Central memory CD8-positive, alpha-beta T cell (primary cell): ENCODE results near the gene CACNB2.

Experiments
- ATAC-seq: fragments of 150-1000 bp; cut with Tn5 transposase; replicated peaks from 2 replicates; pipeline ENCODE4 v1.10.0; 2022; ENCODE audit warnings: mild to moderate bottlenecking, moderate FRiP score, moderate number of reproducible peaks; ENCODE audit not compliant: poor library complexity, severe bottlenecking; ENCODE audit errors: extremely low read depth
- DNase-seq, 2 donors: peaks; one replicate each; pipeline ENCODE4 v3.0.0; 2021; ENCODE audit warnings: low spot score in 2 of 2
- H3K27ac Mint-ChIP-seq: one replicate; pipeline ENCODE4 v1.8.0; 2022; ENCODE audit warnings: low read depth, mild to moderate bottlenecking, moderate library complexity, mixed read lengths
- H3K27me3 Mint-ChIP-seq: one replicate; pipeline ENCODE4 v1.8.0; 2022; ENCODE audit warnings: mixed read lengths
- H3K36me3 Mint-ChIP-seq: one replicate; pipeline ENCODE4 v1.8.0; 2022; ENCODE audit warnings: mild to moderate bottlenecking, moderate library complexity, mixed read lengths; ENCODE audit not compliant: insufficient read depth
- H3K4me1 Mint-ChIP-seq: one replicate; pipeline ENCODE4 v1.8.0; 2022; ENCODE audit warnings: mixed read lengths
- H3K4me3 Mint-ChIP-seq: one replicate; pipeline ENCODE4 v1.8.0; 2022; ENCODE audit warnings: mild to moderate bottlenecking, moderate library complexity, mixed read lengths
- H3K9me3 Mint-ChIP-seq: one replicate; pipeline ENCODE4 v1.8.0; 2022; ENCODE audit warnings: mixed read lengths

Gene CACNB2

DNA sequence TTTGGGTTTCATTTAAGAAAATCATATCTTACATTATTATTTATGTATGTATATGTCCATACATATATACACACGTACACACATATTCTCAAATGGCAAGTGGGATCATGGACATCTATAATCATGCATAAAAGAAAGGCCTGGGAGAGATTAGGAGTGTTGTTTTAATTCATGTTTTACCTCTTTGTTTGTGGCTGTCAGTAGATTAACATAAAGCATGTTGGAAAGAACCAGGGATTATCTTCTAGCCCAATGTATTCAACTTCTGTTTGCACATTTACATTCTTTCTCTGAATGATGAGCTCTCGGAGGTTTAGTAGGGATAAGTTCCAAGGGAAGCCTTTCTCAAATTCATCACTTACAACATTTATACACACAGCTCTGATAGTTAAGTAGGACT lies 319.8 kb downstream of the CACNB2 start:
- Mint-ChIP-seq H3K27me3 (no peaks in the 10 kb centered on the region), H3K36me3 (peaks cover 2% of the 10 kb centered on the region), H3K4me3 (no peak overlapping the region), H3K27ac (no peak overlapping the region), H3K4me1 (no peaks in the 10 kb centered on the region), H3K9me3 (peaks cover 5% of the 10 kb centered on the region)
- DNase-seq (no peak), ATAC-seq (no peak)

GRCh38 chr10:18463673-18464211 lies 323.5 kb downstream of the CACNB2 start:
- H3K4me1 Mint-ChIP-seq: no peaks in the 10 kb centered on the region
- no peak for DNase-seq
- no peaks in the 10 kb centered on the region for H3K27me3 Mint-ChIP-seq
- no peaks in the 10 kb centered on the region for H3K36me3 Mint-ChIP-seq
- no peak overlapping the region for H3K27ac Mint-ChIP-seq
- no peak overlapping the region for H3K4me3 Mint-ChIP-seq
- ATAC-seq: no peak
- peaks cover 5% of the 10 kb centered on the region for H3K9me3 Mint-ChIP-seq

DNA sequence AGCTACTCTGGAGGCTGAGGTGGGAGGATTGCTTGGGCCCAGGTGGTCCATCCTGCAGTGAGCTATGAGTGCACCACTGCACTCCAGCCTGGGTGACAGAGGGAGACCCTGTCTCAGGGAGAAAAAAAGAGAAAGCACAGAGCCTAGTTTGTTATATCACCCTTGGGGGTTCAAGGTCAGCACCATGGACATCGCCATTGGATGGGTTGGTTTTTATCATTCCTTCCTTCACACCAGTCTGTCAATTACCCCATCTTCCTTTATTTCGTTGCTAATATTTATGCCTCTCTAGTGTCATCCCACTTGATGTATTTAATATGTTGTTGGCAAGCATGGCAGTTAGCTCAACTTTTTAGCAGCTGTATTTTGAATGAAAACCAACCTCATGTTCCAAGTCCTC lies 328.9 kb downstream of the CACNB2 start:
- no peak overlapping the region for H3K4me3 Mint-ChIP-seq
- H3K9me3 Mint-ChIP-seq: peaks cover 5% of the 10 kb centered on the region
- H3K36me3 Mint-ChIP-seq: no peaks in the 10 kb centered on the region
- H3K27me3 Mint-ChIP-seq: no peaks in the 10 kb centered on the region
- DNase-seq (no peak), ATAC-seq (no peak)
- no peak overlapping the region for H3K27ac Mint-ChIP-seq
- peaks cover 6% of the 10 kb centered on the region for H3K4me1 Mint-ChIP-seq

GRCh38 chr10:18472977-18473376 lies 332.8 kb downstream of the CACNB2 start:
- no peaks in the 10 kb centered on the region for H3K9me3 Mint-ChIP-seq
- H3K4me3 Mint-ChIP-seq: no peak overlapping the region
- no peak for ATAC-seq
- H3K27me3 Mint-ChIP-seq: peaks cover 9% of the 10 kb centered on the region
- DNase-seq: no peak
- H3K36me3 Mint-ChIP-seq: no peaks in the 10 kb centered on the region
- H3K27ac Mint-ChIP-seq: no peak overlapping the region
- H3K4me1 Mint-ChIP-seq: peaks cover 6% of the 10 kb centered on the region

GRCh38 chr10:18473424-18474117 lies 333.3 kb downstream of the CACNB2 start:
- peaks cover 9% of the 10 kb centered on the region for H3K27me3 Mint-ChIP-seq
- H3K27ac Mint-ChIP-seq: no peak overlapping the region
- no peaks in the 10 kb centered on the region for H3K36me3 Mint-ChIP-seq
- no peak overlapping the region for H3K4me3 Mint-ChIP-seq
- ATAC-seq (no peak), DNase-seq (no peak)
- peaks cover 6% of the 10 kb centered on the region for H3K4me1 Mint-ChIP-seq
- no peaks in the 10 kb centered on the region for H3K9me3 Mint-ChIP-seq

DNA sequence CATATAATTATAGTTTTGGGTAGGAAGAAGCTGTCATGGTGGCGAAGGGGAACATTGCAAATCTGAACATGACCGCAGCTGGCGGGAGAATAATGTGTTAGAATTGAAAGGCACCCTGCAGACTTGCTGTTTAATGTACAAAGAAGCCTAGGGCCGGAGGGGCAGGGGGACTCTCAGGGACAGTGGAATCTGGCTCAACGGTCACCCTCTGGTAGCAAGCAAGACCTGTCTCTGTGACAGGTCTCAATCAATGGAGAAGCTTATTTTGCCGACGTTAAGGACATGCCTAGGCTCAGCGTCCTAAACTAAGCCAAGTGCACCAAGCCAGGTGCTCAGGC lies 333.9 kb downstream of the CACNB2 start:
- peaks cover 6% of the 10 kb centered on the region for H3K4me1 Mint-ChIP-seq
- ATAC-seq: no peak
- H3K36me3 Mint-ChIP-seq: no peaks in the 10 kb centered on the region
- no peak for DNase-seq
- no peak overlapping the region for H3K27ac Mint-ChIP-seq
- no peak overlapping the region for H3K4me3 Mint-ChIP-seq
- H3K9me3 Mint-ChIP-seq: no peaks in the 10 kb centered on the region
- peaks cover 9% of the 10 kb centered on the region for H3K27me3 Mint-ChIP-seq

GRCh38 chr10:18476076-18476647 lies 335.9 kb downstream of the CACNB2 start:
- Mint-ChIP-seq H3K4me1 (peaks cover 6% of the 10 kb centered on the region), H3K27ac (no peak overlapping the region), H3K27me3 (peaks cover 9% of the 10 kb centered on the region), H3K9me3 (no peaks in the 10 kb centered on the region), H3K4me3 (no peak overlapping the region), H3K36me3 (no peaks in the 10 kb centered on the region)
- no peak for DNase-seq
- no peak for ATAC-seq

DNA sequence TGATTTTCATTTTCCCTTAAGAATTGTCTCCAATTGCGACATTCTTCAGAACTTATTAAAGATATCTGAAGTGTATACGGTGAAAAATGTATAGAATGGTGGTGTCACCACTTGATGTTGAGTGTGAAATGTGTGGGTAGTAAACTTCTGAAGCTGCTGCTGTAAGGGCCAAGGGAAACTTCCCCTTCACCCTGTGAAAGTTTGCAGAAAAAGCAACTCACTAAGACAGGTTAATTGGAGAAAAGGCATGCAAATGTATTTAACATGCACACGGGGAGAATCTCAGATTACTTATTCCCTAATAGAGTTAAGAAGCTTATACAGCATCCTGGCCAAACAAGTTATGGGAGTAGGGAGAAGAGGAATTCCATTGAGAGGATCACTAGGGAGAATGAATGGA lies 338.1 kb downstream of the CACNB2 start:
- no peak overlapping the region for H3K27ac Mint-ChIP-seq
- no peaks in the 10 kb centered on the region for H3K36me3 Mint-ChIP-seq
- ATAC-seq: no peak
- no peak for DNase-seq
- no peaks in the 10 kb centered on the region for H3K9me3 Mint-ChIP-seq
- no peak overlapping the region for H3K4me3 Mint-ChIP-seq
- peaks cover 9% of the 10 kb centered on the region for H3K27me3 Mint-ChIP-seq
- no peaks in the 10 kb centered on the region for H3K4me1 Mint-ChIP-seq

GRCh38 chr10:18479502-18479901 lies 339.3 kb downstream of the CACNB2 start:
- no peak for ATAC-seq
- H3K4me3 Mint-ChIP-seq: no peak overlapping the region
- H3K9me3 Mint-ChIP-seq: no peaks in the 10 kb centered on the region
- peaks cover 9% of the 10 kb centered on the region for H3K27me3 Mint-ChIP-seq
- no peaks in the 10 kb centered on the region for H3K36me3 Mint-ChIP-seq
- DNase-seq: no peak
- no peak overlapping the region for H3K27ac Mint-ChIP-seq
- no peaks in the 10 kb centered on the region for H3K4me1 Mint-ChIP-seq

- Mint-ChIP-seq H3K4me1 (no peaks in the 10 kb centered on the region), H3K36me3 (no peaks in the 10 kb centered on the region), H3K27ac (no peak overlapping the region), H3K9me3 (no peaks in the 10 kb centered on the region), H3K4me3 (no peak overlapping the region), H3K27me3 (peaks cover 11% of the 10 kb centered on the region)
- ATAC-seq (no peak), DNase-seq (no peak)
Measured at GRCh38 chr10:18483516-18484186, 343.4 kb downstream of the CACNB2 start.

DNA sequence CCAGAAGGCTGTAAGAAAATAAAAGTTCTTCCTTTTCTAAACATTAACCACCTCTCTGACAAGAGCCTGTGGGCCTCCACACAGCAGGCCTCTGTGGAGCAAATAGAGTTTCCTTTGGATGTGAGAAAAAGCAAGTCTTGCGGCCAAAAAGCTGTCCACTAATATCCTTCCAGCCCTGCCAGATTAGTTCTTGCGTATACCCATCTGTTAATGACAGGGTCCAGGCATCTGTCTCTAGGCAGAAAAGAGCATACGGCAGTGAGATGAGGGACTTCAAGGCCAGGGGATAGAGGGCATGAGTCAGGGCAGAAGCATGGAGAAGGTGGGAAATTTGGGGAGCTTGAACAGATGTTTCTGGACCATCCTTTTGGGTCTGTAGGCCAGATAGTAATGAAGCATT lies 346.2 kb downstream of the CACNB2 start:
- DNase-seq: no peak
- Mint-ChIP-seq H3K4me3 (no peak overlapping the region), H3K36me3 (no peaks in the 10 kb centered on the region), H3K4me1 (no peaks in the 10 kb centered on the region), H3K27me3 (peaks cover 11% of the 10 kb centered on the region), H3K27ac (no peak overlapping the region), H3K9me3 (no peaks in the 10 kb centered on the region)
- no peak for ATAC-seq

DNA sequence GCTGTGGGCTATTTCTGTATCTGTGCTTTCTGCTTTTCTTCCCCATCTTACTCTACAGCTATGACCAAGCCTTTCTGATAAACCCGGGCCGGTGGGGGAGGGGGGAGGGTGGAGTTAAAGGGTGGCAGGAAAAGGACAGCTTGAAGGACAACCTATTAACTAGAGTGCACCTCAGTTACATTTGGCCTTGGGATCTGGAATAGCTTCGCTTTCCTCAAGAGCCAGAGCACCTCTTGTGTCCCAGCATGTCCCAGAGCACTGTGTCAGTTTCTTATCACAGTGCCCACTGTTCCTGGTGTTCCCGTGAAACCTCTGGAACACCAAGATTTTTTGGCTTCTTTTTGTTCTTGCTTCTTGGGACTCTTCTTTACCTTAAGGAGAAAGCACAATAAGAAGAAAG lies 350.5 kb downstream of the CACNB2 start:
- H3K9me3 Mint-ChIP-seq: no peaks in the 10 kb centered on the region
- peaks cover 11% of the 10 kb centered on the region for H3K27me3 Mint-ChIP-seq
- H3K36me3 Mint-ChIP-seq: no peaks in the 10 kb centered on the region
- no peak overlapping the region for H3K4me3 Mint-ChIP-seq
- DNase-seq (no peak), ATAC-seq (no peak)
- no peak overlapping the region for H3K27ac Mint-ChIP-seq
- no peaks in the 10 kb centered on the region for H3K4me1 Mint-ChIP-seq

- no peaks in the 10 kb centered on the region for H3K4me1 Mint-ChIP-seq
- ATAC-seq (no peak), DNase-seq (no peak)
- peaks cover 10% of the 10 kb centered on the region for H3K27me3 Mint-ChIP-seq
- H3K9me3 Mint-ChIP-seq: no peaks in the 10 kb centered on the region
- no peaks in the 10 kb centered on the region for H3K36me3 Mint-ChIP-seq
- H3K27ac Mint-ChIP-seq: no peak overlapping the region
- no peak overlapping the region for H3K4me3 Mint-ChIP-seq
Measured at GRCh38 chr10:18497806-18498369, 357.7 kb downstream of the CACNB2 start.
